Fibroblast of upper back skin (primary cell): ENCODE measurements around the gene DDC.

Experiments used
- DNase-seq: peaks from one replicate; pipeline ENCODE4 v3.0.0-alpha.2; 2013

Gene DDC

DNA sequence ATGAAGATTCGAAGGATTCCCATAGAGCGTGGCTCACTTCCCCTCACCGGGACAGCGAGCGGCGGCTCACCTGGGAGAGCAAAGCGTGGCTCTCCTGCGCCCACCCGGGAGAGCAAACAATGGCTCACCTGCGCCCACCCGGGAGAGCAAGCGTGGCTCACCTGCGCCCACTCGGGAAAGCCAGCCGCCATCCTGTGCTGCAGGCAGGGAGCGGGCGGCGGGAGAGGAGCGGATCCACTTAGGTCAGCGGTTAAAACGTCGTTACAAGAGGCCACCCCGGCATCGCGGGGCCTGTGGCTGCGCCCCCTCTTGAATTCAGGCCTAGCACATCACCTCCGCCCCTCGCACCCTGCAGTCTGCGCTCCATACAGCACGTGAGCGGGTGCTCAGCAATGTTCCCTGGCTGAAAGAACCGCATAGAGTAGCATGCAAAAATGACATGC is 114.6 kb downstream of the DDC start:
- no peak for DNase-seq

DNA sequence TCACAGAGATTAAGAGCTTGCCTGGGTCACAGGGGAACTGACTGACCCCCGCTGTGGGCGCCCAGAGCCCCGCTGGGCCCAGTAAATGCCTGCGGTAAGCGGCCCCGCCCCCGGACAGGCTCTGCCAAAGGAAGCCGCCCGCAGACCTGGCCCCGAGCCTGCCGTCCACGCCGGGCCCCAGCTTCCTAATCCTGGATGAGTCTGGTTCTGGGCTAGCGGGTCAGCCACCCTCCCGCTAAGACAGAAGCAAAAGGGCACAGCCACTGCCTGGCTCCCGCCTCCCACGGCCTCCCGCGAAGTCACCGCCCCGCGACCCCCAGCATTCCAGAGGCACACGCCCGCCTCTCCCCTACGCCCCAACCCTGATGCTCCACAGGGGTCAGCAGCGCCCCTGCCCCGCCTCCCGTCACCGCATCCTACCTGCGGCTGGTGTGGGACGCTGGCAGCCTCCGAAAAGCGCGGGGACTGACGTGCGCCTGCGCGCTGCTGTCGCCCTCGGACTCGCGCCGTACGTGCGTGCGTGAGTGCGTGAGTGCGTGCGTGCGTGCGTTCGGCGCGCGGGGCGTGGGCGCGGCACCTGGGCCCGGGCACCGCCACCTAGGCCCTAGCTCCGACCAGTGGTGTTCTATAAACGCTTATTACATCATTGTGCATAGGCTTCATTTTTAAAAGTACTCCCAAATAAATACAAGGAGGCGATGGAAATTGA is 115.2 kb downstream of the DDC start, which contains the start of gene FIGNL1:
Gene FIGNL1 (minus strand): TSS at position 470 of the 709 bp plus-strand sequence. CDS start 3,063 bp downstream, outside the sequence.
- DNase-seq: peak; percentile 70

DNA sequence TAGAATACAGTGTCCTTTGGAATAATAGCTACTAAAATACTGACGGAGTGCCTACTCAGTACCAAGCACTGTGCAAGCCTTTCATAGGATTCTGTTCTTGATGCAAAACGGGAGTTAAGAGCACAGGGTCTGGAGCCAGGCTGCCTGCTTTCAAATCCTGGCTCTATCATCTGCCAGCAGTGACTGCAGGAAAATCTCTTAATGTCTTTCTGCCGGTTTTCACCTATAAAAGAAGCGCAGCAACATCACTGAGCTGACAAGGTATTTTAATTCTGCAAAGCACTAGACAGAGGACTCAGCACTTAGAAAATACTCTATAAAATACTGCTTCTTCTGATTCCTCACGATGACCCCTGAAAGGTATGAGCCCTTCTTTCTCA is 115.7 kb downstream of the DDC start:
- no peak for DNase-seq

DNA sequence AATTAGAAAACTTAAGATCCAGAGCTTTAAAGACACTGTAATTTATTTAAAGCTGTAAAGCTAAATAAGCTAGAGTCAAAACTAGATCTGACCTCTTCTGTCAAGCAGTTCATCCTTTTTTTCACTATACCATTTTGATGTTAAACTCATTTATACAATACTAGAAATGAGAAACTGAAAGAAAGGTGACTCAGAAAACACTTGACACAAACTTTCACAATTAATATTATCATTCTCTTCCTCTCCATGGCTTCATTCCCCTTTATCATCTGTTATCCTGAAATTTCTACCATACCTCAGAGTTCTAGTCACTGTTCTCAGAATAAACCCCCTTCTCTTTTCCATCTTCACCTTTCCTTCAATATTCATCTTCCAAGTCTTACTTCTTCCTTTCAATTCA is 116.4 kb downstream of the DDC start:
- DNase-seq: no peak

DNA sequence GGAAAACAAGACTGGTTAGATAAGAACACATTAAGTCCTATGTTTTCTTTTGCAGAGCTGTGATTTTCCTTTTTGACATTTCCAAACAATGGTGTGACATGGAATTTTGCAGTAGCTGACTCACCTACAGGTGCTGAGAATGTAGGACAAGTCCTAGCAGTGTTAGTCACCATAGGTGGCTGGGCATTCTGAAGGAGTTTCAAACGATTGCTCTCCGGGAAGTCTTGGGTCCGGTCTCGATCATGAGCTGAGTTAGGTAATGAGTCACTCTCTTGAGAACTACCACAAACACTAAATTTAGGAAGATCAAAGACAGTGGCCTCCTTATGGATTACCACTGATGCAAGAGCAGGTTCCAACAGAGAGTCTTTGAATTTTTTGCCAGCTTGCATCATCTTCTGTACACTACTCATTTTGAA is 118.7 kb downstream of the DDC start:
- peak; percentile 88 for DNase-seq

DNA sequence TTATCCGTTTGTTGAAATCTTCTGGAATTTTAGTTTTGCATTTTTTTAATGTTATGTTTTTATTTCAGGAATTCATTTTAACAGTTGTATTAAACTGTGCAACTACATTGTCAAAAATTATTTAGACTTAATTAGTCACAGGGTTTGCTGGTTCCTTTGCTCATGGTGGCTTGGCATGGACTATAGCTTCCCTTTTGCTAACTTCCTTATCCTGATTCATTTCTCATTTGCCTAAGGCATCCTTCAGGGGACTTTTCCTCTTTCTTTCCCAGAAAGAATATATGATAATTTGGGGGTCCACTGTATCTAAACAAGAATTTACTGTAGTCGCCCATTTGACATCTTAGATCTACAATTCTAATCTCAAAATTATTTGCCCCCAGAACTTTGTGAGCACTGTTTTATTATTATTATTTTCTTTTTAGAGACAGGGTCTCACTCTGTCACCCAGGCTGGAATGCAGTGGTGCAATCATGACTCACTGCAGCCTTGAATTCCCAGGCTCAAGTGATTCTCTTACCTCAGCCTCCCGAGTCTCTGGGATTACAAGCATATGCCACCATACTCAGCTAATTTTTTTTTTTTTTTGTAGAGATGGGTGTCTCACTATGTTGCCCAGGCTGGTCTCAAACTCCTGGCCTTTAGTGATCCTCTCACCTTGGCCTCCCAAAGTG is 128.9 kb downstream of the DDC start:
- peak; percentile 70 for DNase-seq

DNA sequence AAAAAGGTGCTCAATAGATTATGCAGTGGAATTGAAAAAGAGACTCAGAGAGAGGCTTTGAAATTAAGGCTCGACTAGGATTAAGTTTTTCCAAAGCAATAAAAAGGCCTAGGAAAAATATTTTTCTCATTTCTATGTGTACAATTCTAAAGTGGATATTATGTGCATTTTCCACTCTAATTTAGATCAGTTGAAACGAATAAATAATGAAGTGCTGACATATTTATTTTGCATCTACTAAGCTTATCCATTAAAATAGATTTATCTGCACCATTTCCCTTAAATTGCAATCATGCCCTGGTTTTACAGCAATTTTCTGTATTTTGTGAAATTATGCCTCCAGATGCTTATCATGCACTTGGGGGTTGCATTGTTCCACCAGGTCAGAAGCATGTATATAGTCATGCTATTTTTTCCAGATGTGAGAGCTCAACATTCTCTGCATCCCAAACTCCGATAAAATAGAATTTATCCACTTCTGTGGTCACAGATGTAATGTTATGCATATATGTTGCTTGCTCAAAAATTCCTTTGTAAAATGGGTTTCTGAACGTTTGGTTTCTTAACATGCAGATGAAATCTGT is 133.4 kb downstream of the DDC start:
- DNase-seq: peak; percentile 6

DNA sequence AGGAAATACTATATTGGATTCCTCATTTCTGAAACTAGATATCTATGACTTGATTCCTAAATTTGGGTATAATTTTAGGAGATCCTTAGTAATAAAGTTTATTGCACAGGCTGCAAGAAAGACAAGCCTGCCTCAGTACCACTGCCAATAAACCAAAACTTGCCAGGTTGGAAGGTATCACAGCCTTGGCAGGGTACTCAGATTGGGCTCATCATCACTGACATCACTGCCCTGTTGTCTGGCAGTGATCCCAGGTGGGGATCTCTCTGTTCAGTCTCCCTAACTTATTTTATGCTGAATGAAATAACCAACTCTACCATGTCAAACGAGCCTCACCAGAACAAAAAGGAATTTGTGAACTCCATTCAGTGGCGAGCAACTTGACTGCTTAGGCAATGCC is 133.9 kb downstream of the DDC start:
- DNase-seq: no peak

DNA sequence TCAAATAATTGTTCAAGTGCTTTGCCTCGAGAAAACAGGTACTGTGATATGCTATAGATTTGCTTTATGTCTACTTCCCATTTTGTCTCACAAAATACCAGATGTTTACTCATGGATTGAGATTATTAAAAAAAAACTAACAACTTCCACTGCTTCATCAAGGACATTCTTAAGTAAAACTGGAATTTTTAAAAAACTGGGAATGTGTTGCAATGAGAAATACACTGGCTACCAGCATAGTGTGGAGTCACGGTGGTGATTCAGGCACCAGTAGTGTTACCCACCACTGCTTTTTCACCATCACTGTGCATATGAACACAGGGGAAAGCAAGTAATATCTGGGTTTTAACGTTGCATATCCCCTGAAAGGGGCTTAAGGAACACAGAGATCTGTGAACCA is 136.3 kb downstream of the DDC start:
- no peak for DNase-seq

DNA sequence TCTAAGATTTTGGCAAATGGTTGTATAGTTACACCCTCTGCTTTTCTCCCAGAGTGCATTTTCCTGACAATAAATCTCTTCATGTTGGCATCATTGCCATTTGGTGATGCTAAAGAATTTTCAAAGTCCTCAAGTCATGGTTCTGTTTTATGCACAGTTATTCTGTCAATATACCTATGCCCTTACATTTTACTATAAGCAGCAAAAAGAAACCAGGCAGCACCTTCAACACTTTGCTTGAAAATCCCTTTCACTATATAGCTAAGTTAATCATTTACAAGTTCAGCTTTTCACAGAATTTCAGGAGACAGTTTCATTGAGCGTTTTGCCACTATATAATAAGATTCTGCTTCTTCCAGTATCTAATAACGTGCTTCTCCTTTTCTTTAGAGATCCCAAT is 137.7 kb downstream of the DDC start:
- no peak for DNase-seq

DNA sequence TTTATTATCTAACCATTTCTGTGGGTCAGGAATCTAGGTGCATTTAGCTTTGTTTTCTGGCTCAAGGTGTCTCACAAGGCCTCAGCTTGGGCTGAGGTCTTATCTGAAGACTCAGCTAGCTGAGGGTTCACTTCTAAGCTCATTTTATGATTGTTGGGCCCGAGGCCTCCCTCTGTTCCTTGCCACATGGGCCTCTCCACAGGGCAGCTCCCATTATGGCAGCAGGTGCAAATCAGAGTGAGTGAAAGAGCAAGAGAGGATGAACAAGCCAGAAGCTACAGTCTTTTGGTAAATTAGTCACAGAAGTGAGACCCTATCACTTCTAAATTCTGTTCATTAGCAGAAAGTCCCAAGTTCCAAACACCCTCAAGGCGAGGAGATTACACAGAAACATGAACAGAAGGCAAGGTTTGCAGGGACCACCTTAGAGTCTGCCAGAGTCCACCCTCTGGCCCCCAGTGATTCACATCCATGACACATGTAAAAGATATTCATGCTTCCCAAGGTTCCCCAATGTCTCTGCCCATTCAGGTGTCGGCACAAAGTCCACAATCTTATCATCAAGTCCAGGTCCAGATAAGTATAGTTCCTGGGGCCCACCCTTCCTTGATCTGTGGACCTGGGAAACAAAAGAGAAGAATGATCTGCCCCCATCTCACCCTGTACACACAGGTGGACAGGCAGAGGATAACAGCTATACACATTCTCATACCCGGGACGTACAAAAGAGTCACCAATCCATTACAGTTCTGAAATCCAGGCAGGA is 138.7 kb downstream of the DDC start:
- no peak for DNase-seq

DNA sequence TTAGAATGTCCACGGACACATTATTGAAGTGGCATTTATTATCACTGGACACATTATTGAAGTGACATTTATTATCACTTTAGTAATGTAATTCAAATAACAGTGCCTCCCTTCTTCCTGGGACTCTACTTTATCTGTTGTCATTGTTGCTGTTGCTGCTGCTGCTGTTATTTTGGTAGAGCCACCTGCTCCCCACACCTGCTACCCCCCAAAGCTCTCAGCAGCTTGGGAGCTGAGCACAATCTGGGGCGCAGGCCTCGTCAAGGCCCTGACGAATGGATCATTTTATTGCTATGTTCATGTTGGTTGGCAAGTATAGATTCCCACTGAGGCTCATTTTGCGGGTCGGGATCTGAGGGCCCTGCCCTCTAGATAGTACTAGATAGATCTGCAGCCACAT is 139.9 kb downstream of the DDC start:
- DNase-seq: no peak

DNA sequence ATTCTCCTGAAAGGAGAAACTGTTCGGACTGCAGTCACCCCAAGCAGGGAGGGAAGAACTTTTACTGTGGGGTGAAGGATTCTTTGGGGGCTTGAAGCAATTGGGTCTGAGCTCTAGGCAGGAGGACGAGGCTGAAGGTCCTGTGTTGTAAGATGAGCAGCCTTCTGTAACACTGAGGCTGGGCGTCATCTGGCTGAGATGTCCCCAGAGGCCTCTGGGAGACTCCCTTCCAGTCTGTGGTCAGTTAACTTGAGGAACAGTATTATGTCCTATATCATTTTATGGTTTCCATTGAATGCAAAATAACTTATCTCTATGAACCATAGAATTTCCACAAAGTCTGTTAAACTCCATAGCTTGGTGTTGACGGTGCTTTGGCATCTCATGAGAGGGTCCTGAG is 141.3 kb downstream of the DDC start:
- DNase-seq: no peak

DNA sequence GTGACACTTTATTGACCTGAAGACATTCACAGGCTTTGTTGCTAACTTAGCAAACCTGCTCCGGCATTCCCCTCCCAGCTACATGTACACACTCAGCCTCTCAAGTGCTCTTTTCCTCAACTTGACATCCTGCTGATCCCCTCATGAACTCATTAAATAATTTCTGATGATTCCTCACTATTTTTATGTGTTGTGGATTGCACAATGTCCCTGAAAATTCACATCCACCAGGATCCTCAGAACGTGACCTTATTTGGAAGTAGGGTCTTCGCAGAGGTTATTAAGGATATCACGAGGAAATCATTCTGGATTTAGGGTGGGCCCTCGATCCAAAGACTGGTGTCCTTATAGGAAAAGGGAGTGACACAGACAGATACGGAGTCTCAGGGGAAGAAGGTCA is 142.3 kb downstream of the DDC start:
- DNase-seq: no peak

DNA sequence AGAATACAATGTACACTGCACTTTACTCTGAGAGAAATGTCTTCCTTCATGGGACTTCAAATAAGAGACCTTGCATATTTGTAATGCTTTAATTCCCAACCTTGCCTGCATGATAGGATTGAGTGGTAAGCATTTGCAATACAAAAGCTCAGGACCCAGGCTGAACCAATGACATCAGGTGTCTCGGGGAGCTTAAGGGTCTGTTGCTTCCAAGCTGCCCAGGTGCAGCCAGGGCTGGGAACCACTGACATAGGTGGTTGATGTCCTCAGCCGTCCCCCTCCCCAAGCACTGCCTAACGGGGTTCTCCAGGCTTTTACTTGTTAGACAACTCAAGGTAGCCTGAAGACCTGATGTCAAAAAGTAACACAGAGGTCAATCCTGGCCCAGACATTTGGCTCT is 144.2 kb downstream of the DDC start:
- no peak for DNase-seq

DNA sequence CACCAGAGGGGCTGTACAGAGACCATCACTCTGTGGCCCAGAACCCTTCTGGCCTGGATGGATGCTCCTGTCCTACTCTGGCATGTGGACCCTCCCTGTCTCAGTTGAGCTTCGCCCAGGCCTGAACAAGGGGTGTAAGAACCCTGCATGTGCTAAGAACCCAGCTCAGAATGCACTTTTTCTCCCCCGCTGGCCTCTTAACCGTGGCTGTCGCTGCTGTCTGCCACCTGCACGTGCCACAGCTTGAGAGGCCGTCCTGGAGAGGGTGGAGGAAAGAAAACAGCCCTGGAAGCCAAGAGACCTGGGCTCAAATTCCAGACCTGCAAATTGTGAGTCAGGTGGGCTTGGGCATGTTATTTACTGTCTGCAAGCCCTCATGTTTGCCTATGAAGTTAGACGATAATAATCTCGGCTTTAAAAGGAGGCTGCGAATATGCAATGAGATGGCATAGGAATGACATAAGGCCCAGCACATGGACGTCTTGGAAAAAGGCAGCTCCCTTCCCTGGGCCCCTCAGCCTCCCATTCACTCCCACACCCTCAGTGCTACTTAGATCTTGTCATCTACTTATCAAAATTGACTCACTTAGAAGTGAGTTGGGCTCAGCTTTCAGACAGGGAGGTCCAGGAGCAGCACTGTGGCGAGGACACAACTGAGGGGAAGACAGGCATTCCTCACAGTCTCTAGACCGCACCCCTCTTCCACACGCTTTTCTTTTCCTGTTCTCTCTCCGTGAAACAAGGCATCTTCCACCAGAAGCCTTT is 146.5 kb downstream of the DDC start:
- DNase-seq: no peak

DNA sequence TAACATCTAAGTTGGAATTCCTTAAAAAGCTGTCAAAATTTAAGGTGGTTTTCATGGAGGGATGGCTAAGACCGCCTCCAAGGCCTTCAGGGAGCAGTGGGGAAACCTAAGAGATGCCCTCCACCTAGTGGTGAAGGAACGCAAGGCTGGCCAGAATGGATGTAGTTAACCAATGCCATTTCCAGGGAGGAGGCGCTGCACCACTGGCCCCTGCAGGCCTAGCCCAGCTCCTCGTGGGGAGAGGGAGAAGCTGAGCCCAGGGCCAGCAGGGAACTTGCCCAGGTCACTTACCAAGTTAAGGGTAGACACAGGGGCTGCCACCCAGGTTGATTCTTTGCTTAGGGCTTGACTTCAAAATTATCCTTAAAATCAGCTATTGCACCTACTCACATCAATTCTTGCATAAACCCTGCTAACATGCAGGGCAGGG is 147.1 kb downstream of the DDC start:
- DNase-seq: peak; percentile 67

DNA sequence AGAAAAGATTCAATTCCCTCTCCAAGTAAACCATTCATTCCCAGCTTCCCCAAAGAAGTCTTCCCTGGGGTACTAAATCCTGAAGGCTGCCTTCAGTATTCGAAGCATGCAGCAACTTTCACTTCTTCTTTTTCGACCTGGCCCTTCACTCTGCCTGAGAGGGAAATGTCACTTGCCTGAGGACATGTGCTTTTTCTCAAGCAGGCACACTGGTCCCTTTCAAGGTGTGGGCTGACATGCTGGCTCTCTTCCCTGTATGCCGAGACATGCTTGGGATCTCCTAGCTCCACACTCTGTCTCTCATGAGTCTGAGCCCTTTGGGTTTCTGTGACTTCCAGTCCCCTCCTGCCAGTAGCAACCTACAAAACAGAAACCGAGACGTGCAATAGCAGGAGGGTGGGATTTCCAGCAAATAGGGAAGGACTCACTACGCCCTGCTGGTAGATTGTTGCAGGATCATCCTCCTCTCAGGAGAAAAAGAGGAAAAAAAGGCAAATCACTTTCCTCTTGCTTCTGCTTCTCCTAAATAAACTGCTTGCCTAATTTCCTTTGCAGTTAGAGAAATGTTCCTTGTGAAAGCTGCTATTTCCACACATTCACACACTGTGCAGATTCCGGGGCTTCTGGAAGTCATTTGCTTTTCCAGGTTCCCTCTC is 148.6 kb downstream of the DDC start:
- no peak for DNase-seq

DNA sequence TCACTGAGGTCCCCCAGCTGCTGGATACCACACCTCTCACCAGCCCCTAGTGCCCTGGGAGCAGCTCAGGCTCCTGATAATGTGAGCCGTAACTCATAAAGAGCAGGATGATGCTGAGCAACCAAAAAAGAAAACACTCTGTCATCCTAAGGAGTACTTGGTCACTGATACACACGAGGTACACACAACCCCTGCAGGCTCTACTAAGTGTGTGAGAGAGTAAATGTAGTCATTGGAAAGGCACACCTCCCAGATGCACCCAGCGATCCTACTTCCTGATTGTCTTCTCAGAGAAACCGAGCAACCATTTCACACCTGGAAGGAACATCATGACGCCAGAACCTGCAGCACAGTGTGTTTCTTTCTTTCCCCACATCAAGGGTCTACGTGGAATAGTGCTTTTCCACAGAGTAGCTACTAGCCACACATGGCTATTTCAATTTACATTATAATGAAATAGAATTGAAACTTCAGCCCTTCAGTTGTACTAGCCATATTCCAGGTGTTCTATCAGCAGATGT is 149.3 kb downstream of the DDC start:
- DNase-seq: no peak

DNA sequence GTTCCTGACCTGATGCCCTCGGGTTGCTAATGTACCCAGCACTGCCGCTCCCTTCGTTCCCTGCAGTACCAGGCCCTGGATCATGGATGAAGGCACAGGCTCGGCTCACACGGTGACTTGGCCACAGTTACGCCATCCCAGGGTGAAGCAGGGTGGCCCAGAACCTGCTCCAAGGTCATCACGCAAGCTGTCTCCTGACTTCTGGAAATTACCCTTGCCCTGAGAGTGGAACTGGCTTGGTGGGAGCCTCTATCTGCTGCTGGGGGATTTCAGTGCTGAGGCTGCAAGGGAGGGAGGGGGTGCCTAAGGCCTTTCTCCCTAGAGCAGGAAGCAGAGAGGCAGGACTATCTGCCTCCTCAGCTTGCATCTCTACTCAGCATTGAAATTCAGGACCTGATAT is 151.6 kb downstream of the DDC start:
- DNase-seq: no peak

DNA sequence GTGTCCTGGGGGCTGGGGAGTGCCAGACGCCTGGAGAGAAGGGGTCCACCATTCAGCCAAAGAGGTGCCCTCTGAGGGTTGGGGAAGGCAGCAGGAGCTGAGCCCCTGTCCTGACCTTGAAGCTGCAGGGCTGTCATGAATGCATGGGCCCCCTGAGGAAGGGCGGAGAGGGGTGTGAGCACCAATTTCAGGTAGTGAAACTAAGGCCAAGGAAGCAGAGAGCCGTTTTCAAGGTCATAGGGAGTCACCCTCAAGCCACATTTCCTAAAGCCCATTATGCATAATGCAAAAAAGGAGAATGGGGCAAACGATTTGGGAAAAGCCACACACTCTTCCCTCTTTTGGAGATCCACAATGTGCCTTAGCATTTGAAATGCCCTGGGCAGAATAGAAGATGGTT is 152.2 kb downstream of the DDC start:
- no peak for DNase-seq

DNA sequence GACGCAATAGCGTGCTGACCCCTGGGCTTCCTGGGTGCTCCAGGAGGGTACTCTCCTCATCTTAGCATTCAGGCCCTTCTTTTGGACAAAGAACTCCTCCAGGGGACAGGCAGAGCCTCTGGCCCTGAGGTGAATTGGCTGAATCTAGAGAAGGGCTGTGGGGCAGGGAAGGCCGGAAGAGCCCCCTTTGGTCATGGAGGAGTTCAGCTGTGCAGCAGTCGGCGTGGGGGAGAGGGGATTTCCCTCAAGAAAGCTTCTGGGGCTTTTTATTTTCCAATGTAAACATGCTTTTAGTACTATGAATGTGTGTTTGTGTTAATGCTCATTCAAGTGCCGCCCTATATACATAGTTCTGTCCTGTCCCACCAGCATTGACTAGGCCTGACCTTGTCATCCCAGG is 153.9 kb downstream of the DDC start:
- no peak for DNase-seq
